ENCODE data around the gene ZBTB20.
"Not testable (repeated sequence)": the region's sequence is repeated elsewhere in the genome, so short reads cannot be mapped to it uniquely, and the experiment has no call there.

GRCh38 chr3:115110066-115110465 lies 37.0 kb downstream of the ZBTB20 start:
- TF ChIP-seq CTCF (IDR thresholded peaks at IDR 0.05); EZH2 (IDR thresholded peaks at IDR 0.05; ENCODE audit: borderline replicate concordance, insufficient read depth, low read depth, low read length, poor library complexity, severe bottlenecking): not testable (repeated sequence)

Data from B cell (primary cell).